Spinal cord (tissue), 10 donors: ENCODE measurements around the gene EPHB1. TPM values are rescaled to one million over a fixed set of nuclear protein-coding genes. Genes with fewer than 3 reads are reported as not detected.
"Not testable (repeated sequence)": the region's sequence is repeated elsewhere in the genome, so short reads cannot be mapped to it uniquely, and the experiment has no call there.

Experiments
- DNase-seq, 6 donors: peaks; one replicate each; pipeline versions ENCODE4 v3.0.0 to v3.0.0-alpha.2; 2013 to 2015; ENCODE audit warnings: low spot score in 6 of 6, low read depth in 4 of 6
- H3K27ac ChIP-seq: one replicate; pipeline ENCODE4 v1.5.1; 2013; ENCODE audit warnings: low read depth, low read length, control low read depth
- H3K27me3 ChIP-seq: one replicate; pipeline ENCODE4 v1.6.1; 2013; ENCODE audit warnings: low read length; ENCODE audit not compliant: control insufficient read depth, insufficient read depth
- H3K36me3 ChIP-seq: one replicate; pipeline ENCODE4 v1.6.1; 2013; ENCODE audit warnings: low read length; ENCODE audit not compliant: control insufficient read depth, insufficient read depth
- H3K4me1 ChIP-seq: one replicate; pipeline ENCODE4 v1.6.1; 2013; ENCODE audit warnings: low read length; ENCODE audit not compliant: control insufficient read depth, insufficient read depth
- H3K4me3 ChIP-seq: one replicate; pipeline ENCODE4 v1.5.1; 2013; ENCODE audit warnings: low read depth, low read length, control low read depth
- H3K9me3 ChIP-seq: one replicate; pipeline ENCODE4 v1.6.1; 2013; ENCODE audit warnings: low read length; ENCODE audit not compliant: control insufficient read depth, insufficient read depth
- WGBS: methylation state at CpG from one replicate; pipeline ENCODE4 v1.1.5; 2013; ENCODE audit warnings: missing lambda C conversion rate; ENCODE audit not compliant: insufficient coverage; 5-methylcytosine and 5-hydroxymethylcytosine counted together
- polyA plus RNA-seq, 2 donors: library from polyadenylated mRNA; unstranded; fragments of 120-200 nt; gene quantifications; one replicate each; pipeline ENCODE4 v1.2.1, GENCODE V29; 2013; ENCODE audit not compliant: insufficient read length in 2 of 2
- total RNA-seq, 2 donors: library from RNA; depleted of rRNA in 1 of 2; stranded (reverse); fragments of 120-200 nt in 1 of 2; fragments of >200 nt in 1 of 2; gene quantifications; one replicate each; pipeline versions ENCODE4 v1.2.3 to v1.2.4, GENCODE V29; 2013 to 2014
- donor health status: healthy.

Gene EPHB1
- total and polyA plus RNA-seq, 4 donors = 10.0 to 47.6 (median 22.8) TPM

GRCh38 chr3:135109681-135110080 lies 314.6 kb downstream of the EPHB1 start:
- DNase-seq = peak in 1 of 6 donors; percentile 6
- Histone ChIP-seq H3K4me1 (no peaks in the 10 kb centered on the region), H3K4me3 (no peak overlapping the region), H3K27me3 (no peaks in the 10 kb centered on the region), H3K27ac (no peak overlapping the region), H3K9me3 (no peaks in the 10 kb centered on the region), H3K36me3 (no peaks in the 10 kb centered on the region)
- 56% methylated on average over 6 of the region's 8 CpGs for WGBS

- DNase-seq, H3K4me1 ChIP-seq, H3K4me3 ChIP-seq, H3K27ac ChIP-seq, H3K27me3 ChIP-seq, H3K36me3 ChIP-seq, H3K9me3 ChIP-seq: not testable (repeated sequence)
- WGBS = no CpG with 5 or more reads among the region's 4 CpGs
These were observed 319.5 kb downstream of the EPHB1 start for GRCh38 chr3:135114551-135114950.

GRCh38 chr3:135117977-135118376 lies 322.9 kb downstream of the EPHB1 start:
- 66% methylated on average over 4 of the region's 5 CpGs for WGBS
- H3K9me3 ChIP-seq = no peaks in the 10 kb centered on the region
- DNase-seq = no peak

GRCh38 chr3:135118792-135119191 lies 323.7 kb downstream of the EPHB1 start:
- WGBS = no CpG with 5 or more reads among the region's 2 CpGs
- Histone ChIP-seq H3K4me3 (no peak overlapping the region), H3K27me3 (no peaks in the 10 kb centered on the region), H3K9me3 (no peaks in the 10 kb centered on the region), H3K27ac (no peak overlapping the region), H3K36me3 (no peaks in the 10 kb centered on the region), H3K4me1 (peaks cover 3% of the 10 kb centered on the region)
- no peak for DNase-seq

More at GRCh38 chr3:135117977-135118376, 322.9 kb downstream of the EPHB1 start:
- H3K36me3 ChIP-seq = no peaks in the 10 kb centered on the region
- no peak overlapping the region for H3K4me3 ChIP-seq
- H3K4me1 ChIP-seq = peaks cover 3% of the 10 kb centered on the region
- no peak overlapping the region for H3K27ac ChIP-seq
- H3K27me3 ChIP-seq = no peaks in the 10 kb centered on the region

- H3K36me3 ChIP-seq = no peaks in the 10 kb centered on the region
- WGBS = 100% methylated on average over 1 of the region's 2 CpGs
- H3K9me3 ChIP-seq = no peaks in the 10 kb centered on the region
- H3K4me1 ChIP-seq = peaks cover 11% of the 10 kb centered on the region
- H3K27ac ChIP-seq = no peak overlapping the region
- DNase-seq = peak in 1 of 6 donors; percentile 56
- no peaks in the 10 kb centered on the region for H3K27me3 ChIP-seq
- H3K4me3 ChIP-seq = no peak overlapping the region
These were observed 330.2 kb downstream of the EPHB1 start for GRCh38 chr3:135125171-135125801.

GRCh38 chr3:135127946-135128470 lies 332.9 kb downstream of the EPHB1 start:
- peak in 2 of 6 donors; percentile 74 to 84 for DNase-seq
- Histone ChIP-seq H3K4me3 (no peak overlapping the region), H3K27me3 (no peaks in the 10 kb centered on the region), H3K4me1 (peaks cover 16% of the 10 kb centered on the region), H3K9me3 (no peaks in the 10 kb centered on the region), H3K36me3 (peaks cover 3% of the 10 kb centered on the region), H3K27ac (no peak overlapping the region)
- 7% methylated on average over 3 of the region's 5 CpGs for WGBS

- H3K27ac ChIP-seq = no peak overlapping the region
- no peaks in the 10 kb centered on the region for H3K9me3 ChIP-seq
- no CpG with 5 or more reads among the region's 3 CpGs for WGBS
- H3K4me3 ChIP-seq = no peak overlapping the region
- peaks cover 3% of the 10 kb centered on the region for H3K36me3 ChIP-seq
- H3K4me1 ChIP-seq = peaks cover 17% of the 10 kb centered on the region
- no peaks in the 10 kb centered on the region for H3K27me3 ChIP-seq
- DNase-seq = peak in 1 of 6 donors; percentile 40
These were observed 333.8 kb downstream of the EPHB1 start for GRCh38 chr3:135128818-135129217.

GRCh38 chr3:135131290-135131689 lies 336.2 kb downstream of the EPHB1 start:
- Histone ChIP-seq H3K4me3 (no peak overlapping the region), H3K27me3 (no peaks in the 10 kb centered on the region), H3K36me3 (peaks cover 3% of the 10 kb centered on the region), H3K27ac (no peak overlapping the region), H3K9me3 (no peaks in the 10 kb centered on the region), H3K4me1 (peaks cover 17% of the 10 kb centered on the region)
- WGBS = 72% methylated on average over 7 of the region's 7 CpGs
- DNase-seq = peak in 2 of 6 donors; percentile 77 to 84

- Histone ChIP-seq H3K4me1 (peaks cover 6% of the 10 kb centered on the region), H3K27ac (no peak overlapping the region), H3K36me3 (peaks cover 3% of the 10 kb centered on the region), H3K27me3 (no peaks in the 10 kb centered on the region), H3K4me3 (no peak overlapping the region), H3K9me3 (no peaks in the 10 kb centered on the region)
- DNase-seq = peak in 2 of 6 donors; percentile 40 to 90
- 85% methylated on average over 4 of the region's 8 CpGs for WGBS
These were observed 339.0 kb downstream of the EPHB1 start for GRCh38 chr3:135133905-135134683.
